ENCODE measurements around the gene TP53BP2.

Gene TP53BP2

GRCh38 chr1:223755992-223756775 is 89.6 kb downstream of the TP53BP2 start:
- no peak for TF ChIP-seq GATA2 (IDR thresholded peaks at IDR 0.05; ENCODE audit: low read depth, low read length)
- no peak for TF ChIP-seq GATA3 (IDR thresholded peaks at IDR 0.05; ENCODE audit: low read depth, low read length)

GRCh38 chr1:223755432-223755792 is 90.3 kb downstream of the TP53BP2 start:
- TF ChIP-seq GATA2 (IDR thresholded peaks at IDR 0.05; ENCODE audit: low read depth, low read length) (no peak), GATA3 (IDR thresholded peaks at IDR 0.05; ENCODE audit: low read depth, low read length) (no peak)

- TF ChIP-seq GATA3 (IDR thresholded peaks at IDR 0.05; ENCODE audit: low read depth, low read length) (no peak), GATA2 (IDR thresholded peaks at IDR 0.05; ENCODE audit: low read depth, low read length) (no peak)
Observed at GRCh38 chr1:223754681-223755431, 90.9 kb downstream of the TP53BP2 start.

- no peak for TF ChIP-seq GATA3 (IDR thresholded peaks at IDR 0.05; ENCODE audit: low read depth, low read length)
- no peak for TF ChIP-seq GATA2 (IDR thresholded peaks at IDR 0.05; ENCODE audit: low read depth, low read length)
Observed at GRCh38 chr1:223752721-223753515, 92.8 kb downstream of the TP53BP2 start.

- no peak for TF ChIP-seq GATA3 (IDR thresholded peaks at IDR 0.05; ENCODE audit: low read depth, low read length)
- no peak for TF ChIP-seq GATA2 (IDR thresholded peaks at IDR 0.05; ENCODE audit: low read depth, low read length)
Observed at GRCh38 chr1:223751696-223752095, 94.1 kb downstream of the TP53BP2 start.

GRCh38 chr1:223750730-223751570 is 94.8 kb downstream of the TP53BP2 start:
- TF ChIP-seq GATA3 (IDR thresholded peaks at IDR 0.05; ENCODE audit: low read depth, low read length) (no peak), GATA2 (IDR thresholded peaks at IDR 0.05; ENCODE audit: low read depth, low read length) (no peak)

GRCh38 chr1:223748773-223749733 is 96.7 kb downstream of the TP53BP2 start:
- TF ChIP-seq GATA3 (IDR thresholded peaks at IDR 0.05; ENCODE audit: low read depth, low read length): no peak
- no peak for TF ChIP-seq GATA2 (IDR thresholded peaks at IDR 0.05; ENCODE audit: low read depth, low read length)

- TF ChIP-seq GATA3 (IDR thresholded peaks at IDR 0.05; ENCODE audit: low read depth, low read length) (no peak), GATA2 (IDR thresholded peaks at IDR 0.05; ENCODE audit: low read depth, low read length) (no peak)
Observed at GRCh38 chr1:223748405-223748772, 97.4 kb downstream of the TP53BP2 start.

- no peak for TF ChIP-seq GATA3 (IDR thresholded peaks at IDR 0.05; ENCODE audit: low read depth, low read length)
- TF ChIP-seq GATA2 (IDR thresholded peaks at IDR 0.05; ENCODE audit: low read depth, low read length): no peak
Observed at GRCh38 chr1:223747838-223748335, 97.9 kb downstream of the TP53BP2 start.

GRCh38 chr1:223745731-223746130 is 100.0 kb downstream of the TP53BP2 start:
- no peak for TF ChIP-seq GATA3 (IDR thresholded peaks at IDR 0.05; ENCODE audit: low read depth, low read length)

GRCh38 chr1:223742856-223743517 is 102.8 kb downstream of the TP53BP2 start:
- no peak for TF ChIP-seq GATA2 (IDR thresholded peaks at IDR 0.05; ENCODE audit: low read depth, low read length)

- TF ChIP-seq GATA3 (IDR thresholded peaks at IDR 0.05; ENCODE audit: low read depth, low read length) (no peak), GATA2 (IDR thresholded peaks at IDR 0.05; ENCODE audit: low read depth, low read length) (no peak)
Observed at GRCh38 chr1:223741861-223742260, 103.9 kb downstream of the TP53BP2 start.

Data from SH-SY5Y (cell line).